Medulla oblongata (tissue), 1 donor: ENCODE results near the gene PDCD1.
"Not testable (repeated sequence)": the region's sequence is repeated elsewhere in the genome, so short reads cannot be mapped to it uniquely, and the experiment has no call there.

Experiments used
- DNase-seq: peaks from one replicate; pipeline ENCODE4 v3.0.0-alpha.2; 2015; ENCODE audit errors: extremely low spot score

The PDCD1 gene

DNA sequence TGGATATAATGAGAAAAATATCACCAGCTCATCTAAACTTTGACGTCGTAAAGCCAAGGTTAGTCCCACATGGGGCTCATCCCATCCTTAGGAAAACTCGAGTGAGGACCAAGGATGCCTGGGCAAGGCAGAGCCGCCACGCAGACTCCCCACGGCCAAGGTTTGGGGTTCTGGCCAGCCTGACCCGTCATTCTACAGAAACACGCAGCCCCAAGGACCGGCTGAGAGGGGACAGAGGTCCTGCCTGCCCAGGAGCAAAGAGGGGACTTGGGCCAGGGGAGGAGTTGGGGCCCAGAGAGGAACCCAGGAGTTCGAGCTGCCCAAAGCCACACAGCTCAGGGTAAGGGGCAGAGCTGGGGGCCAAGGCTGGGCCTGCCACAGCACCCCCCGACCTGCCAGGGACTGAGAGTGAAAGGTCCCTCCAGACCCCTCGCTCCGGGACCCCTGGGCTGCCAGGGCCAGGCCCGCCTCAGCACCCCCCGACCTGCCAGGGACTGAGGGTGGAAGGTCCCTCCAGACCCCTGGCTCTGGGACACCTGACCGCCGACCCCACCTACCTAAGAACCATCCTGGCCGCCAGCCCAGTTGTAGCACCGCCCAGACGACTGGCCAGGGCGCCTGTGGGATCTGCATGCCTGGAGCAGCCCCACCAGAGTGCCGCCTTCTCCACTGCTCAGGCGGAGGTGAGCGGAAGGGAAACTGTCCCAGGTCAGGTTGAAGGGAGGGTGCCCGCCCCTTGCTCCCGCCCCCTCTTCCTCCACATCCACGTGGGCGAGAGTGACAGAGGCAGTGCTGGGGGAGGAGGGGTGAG, at the start of gene PDCD1:
TSS of gene PDCD1 (minus strand) at position 689 of the 811 bp plus-strand sequence. CDS start at position 633, 56 bp downstream.
- no peak for DNase-seq

DNA sequence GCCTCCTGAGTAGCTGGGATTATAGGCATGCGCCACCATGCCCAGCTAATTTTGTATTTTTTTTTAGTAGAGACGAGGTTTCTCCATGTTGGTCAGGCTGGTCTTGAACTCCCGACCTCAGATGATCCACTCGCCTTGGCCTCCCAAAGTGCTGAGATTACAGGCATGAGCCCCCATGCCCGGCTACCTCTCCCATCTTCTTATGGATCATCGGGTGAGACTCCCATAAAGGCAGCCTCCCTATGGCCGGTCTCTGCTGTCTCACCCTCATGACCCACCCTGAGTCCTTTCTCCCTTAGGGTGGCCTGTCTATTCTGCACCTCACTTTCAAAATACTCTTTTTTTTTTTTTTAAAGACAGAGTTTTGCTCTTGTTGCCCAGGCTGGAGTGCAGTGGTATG, 49.1 kb upstream of the PDCD1 start:
- not testable (repeated sequence) for DNase-seq

DNA sequence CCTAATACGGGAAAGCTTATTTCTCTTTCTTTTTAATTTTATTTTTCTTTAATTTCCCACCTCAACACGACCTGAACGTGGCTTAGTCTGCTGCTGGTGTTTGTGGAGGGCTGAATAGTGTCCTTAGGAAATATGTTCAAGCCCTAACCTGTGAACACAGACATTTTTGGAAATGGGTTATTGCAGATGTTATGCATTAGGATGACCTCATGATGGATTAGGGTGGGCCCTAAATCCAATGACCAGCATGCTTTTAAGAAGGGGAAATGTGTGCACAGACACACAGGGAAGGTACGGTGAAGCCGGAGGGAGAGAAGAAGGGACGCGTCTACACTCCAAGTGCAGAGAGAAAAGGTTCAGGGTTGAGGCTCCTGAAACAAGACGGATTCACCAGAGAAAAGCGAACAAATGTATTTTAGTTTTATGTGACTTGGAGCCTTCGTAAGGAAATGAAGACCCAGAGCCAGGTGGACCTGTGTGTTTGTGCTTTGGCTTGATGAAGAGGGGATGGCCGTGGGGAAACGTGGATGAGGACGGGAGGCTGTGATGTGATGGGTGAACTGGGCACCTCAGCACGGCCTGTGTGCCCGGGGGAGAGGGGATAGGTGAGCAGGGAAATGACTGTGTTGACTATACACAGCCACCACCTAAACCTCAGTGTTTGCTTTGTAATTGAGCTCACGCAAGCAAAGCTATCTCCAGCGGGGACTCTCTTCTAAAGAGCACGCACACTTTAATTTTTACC, 48.3 kb upstream of the PDCD1 start:
- DNase-seq, result no peak

DNA sequence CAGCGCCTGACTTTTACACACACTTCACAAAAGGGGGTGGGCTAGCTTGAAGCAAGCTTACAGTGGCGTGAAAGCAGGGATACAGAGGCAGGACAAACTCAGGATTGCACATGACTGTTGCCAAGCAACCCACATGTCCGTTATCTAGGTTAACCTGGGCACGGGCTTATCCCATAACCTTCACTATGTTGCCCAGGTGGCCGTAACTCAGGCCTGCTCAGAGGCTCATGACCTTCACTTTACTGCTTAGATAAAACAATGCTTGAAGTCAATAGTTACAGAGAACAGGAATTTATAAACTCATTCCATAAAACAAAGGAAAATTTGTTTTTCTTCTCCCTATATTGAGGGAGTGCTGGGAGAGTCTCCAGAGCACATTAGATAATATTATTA, 47.7 kb upstream of the PDCD1 start:
- DNase-seq, result not testable (repeated sequence)

DNA sequence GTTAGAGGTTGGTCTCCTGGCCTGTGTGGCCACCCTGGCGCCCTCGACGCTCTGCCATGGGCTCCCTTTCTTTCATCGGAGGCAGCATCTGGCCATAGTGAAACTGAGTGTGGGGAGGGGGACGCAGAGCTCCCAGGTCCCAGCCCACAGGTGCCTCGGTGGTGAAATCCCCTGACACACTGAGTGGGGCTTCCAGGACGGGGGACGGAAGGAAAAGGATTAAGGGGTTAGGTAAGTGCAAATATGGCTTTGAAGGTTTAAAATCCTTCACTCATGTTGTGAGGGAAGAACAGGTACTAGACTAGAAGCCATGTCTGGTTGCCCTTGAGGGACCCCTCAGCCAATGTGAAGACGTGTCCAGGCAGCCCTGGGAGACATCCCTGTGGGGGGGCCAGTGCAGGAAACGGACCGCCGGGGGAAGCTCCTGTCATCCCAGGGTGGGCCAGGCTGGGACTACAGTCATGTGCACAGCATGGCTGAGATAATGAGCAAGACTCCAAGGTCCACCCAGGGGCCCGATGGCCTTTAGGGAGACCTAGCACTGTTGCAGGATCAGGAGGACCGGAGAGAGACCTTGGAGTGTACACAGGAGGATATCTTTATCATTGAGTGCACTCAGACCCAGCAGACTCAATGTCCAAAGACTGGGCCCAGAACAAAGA, 47.2 kb upstream of the PDCD1 start:
- no peak for DNase-seq

DNA sequence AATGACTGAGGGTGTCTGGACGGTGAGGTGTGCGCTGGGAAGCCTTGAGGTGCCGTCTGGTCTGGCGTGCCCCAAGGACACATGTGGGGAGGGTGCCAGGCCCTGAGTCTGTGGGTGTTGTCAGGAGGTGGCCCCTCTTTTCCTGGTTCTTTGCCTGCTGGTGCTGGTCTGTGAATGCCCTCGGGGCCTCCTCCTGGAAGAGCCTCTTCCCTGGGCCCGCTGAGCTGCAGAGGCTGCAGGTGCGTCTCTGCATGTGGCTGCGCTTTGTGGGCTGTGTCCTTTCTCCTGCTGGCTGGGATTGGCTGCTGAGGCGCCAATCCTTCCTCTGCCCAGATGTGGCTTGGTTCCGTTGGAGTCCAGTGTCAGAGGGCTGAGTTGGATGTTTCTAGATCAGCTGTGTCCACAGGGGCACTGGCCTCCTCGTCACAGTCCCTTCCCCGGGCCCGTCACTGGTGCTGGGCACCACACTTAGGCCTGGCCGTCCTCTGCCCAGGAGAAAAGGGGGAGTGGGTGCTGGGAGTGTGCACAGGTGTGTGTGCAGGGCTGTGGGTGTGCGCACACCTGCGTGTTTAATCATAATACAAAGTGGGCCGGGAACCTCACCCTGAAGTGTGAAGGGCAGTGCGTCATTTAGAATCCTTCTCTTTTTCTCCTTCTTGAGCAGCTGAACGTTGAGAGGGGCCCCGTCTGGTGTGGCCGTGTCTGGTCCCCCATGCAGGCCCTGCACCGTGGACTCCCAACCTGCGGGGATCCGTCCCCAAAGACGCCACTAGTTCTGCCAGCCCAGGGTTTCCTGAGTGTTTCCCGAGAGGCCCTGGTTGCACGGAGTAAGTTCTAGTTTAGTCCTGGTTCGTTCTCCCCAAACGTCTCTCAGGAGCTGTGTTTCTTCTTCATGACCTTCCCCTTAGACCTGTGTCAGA, 46.4 kb upstream of the PDCD1 start:
- no peak for DNase-seq

DNA sequence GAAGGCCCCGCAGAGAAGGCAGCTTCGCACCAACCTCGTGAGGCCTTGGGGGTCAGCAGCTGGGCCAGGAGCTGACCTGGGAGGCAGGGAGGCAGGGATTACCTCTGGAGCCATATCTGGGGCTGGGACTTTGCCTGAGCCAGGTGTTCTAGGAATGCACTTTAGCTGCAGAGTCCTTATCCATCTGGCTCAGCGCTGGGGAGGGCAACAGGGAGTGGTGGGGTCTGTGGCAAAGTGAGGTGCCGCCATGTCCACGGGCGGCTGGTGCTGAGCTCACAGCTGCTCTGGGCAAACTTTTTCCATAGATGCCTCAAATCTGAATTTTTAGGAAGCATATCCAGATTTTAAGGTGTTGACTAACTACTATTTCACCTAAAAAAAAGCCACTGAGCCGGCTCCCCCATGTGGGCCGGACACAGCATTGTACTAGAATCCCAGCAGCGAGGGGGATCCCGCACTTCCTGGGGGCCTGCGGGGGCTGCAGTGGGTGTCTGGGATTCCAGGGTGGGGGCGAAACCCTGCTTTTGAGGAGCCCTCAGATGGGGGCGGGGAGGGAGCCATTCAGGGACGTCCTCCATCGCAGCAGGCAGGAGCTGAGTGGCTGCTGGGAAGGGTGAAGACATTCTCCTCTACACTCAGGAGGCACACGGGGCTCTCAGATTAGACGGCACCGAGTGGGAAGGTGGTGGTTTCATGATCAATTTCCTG, 45.5 kb upstream of the PDCD1 start:
- DNase-seq, result no peak

DNA sequence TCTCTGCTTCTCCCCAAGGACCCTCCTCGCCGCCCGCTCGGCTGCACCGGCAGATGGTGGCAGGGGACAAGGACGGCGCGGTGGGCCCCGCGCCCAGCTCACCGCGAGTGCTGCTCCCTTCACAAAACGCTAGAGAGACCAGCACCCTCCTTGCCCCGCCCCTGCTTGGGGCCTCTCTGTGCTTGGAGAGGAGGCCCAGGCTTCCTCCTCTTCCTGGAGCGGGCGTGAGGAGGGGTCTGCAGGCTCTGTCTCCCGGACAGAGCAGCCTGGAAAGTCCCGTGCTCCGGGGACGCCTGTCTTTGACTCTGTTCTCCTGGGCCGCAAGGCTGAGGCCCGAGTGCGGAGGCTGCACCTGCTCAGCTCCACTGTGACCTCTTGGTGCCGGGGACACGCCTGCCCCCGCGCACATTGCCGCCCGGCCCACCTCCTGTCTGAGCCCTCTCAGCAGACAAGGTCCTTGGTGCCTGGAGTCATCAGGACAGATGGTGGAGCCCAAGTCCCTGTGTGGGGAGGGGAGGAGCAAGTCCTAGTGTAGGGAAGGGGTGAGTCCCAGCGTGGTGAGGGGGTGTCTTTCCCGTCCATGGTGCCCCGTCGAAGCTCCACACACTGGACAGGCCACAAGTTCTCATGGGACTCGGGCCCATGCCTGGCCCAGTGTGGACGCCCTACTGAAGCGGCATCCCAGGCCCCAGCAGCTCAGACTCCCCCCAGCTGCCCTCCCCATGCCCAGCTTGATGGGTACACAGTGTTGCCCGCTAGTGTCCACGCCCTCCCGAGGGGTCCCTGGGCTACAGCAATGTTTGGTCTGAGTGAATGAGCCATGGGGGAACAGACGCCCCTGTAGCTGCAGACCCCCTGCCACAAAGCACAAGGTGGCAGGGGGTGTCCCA, 44.7 kb upstream of the PDCD1 start:
- no peak for DNase-seq

DNA sequence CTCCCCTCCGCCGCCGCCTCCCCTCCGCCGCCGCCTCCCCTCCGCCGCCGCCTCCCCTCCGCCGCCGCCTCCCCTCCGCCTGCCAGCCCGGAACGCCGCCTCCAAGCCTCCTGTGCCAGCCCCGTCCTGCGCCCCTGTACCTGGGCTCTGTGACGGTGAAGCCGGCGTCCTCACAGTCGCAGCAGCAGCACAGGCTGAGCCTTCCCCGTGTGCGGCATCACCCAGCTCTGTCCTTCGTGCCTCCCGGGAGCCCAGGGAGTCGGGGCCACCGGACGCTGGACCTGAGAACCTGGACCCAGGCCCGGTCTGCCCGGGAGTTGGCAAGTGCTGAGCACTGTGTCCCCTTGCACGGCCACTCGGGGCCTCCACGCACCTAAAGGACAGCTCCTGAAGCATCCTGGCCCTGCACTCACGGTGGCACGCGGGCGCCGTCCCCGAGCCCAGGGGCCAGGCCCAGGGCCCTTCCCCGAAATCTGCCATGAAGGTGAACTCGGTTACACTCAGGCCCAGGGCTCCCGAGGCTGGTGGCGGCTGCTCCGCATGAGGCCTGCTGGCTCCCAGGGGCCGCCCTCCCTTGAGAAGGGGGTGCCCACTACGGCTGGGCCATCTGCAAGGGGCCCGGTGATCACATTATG, 43.8 kb upstream of the PDCD1 start:
- DNase-seq, result no peak

DNA sequence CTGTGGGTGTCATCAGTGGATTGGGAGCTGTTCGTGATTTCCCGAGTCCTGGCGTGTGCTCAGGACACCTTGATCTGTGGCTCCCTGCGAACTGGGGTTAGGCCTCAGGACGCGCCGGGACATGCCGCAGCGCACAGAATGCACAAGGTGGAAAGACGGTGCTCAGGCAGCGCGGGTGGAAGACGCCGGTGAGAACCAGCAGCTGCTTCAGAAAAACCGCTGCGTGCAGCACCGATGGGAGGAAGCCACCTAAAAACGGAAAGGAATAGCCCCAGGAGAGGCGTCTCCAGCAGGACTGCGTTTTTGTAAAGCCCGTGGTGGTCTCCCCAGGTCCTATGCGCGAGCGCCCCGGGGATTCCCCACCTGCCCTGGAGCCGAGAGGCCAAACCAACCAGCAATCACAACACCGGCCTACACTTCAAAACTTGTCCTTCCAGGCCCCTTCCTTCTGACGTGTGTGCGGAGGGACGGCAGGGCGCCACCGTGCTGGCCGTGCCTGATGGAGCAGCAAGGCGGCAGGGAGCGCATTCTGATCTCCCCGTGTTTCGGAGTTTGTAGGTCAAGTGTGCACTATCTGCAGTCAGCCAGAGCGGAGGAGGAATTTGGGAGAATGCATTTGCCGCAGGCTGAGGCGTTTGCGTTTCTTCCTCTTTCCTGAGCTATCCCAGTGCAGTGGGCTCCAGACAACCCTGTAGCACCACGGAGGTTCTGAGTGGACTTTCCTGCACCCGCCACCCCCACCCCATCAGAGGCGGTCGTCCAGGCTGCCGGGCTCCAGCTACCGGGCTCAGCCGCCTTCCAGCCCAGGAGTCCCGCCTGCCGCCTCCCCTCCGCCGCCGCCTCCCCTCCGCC, 43.0 kb upstream of the PDCD1 start:
- no peak for DNase-seq

DNA sequence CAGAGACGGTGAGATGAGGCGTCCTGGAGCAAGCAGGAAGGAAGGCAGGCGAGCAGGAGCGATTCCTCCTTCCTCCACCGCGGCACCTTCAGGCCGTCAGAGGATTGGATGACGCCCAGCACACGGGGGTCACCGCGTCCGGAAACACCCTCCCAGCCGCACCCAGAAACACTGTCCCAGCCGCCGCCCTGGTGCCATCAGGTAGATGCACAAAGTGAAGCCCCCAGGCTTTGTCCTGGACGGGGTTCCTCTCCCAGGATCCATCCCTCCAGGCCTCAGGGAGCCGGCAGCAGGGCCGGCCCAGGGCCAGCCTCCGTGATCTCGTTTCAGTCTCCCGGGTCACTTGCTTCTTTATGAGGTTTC, 42.3 kb upstream of the PDCD1 start:
- no peak for DNase-seq

DNA sequence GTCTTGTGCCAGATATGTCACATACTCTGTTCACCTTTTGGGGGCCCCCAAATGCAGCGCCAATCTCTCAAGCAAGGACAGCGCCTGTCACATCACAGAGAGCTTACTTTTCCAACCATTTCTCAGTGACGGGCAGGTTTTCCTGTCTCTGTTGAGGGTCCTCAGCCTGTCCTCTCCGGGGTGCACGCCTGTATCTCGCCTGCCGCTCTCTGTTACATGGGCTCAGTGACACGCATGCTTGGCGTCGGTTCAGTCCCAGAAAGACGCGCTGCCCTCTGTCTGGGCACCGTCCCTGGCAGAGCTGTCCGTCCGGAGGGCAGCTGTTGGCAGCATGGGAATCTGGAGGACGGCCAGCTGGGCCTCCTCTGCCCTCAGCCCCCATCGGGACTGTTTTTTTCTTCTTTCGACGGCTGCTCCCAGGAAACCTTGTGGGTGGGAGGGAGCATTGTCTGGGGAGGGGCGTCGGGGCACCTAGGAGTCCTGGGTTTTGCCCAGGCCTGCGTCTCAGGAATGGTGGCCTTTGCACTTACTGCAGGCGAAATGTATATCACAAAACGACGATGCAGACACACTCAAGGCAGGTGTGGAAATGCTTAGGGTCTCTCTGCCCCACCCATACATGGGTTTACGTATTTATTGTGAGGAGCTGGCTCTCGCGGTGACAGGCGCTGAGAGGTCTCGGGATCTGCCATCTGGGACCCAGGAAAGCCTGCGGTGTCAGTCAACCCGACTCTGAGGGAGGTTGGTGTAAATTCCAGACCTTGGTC, 41.7 kb upstream of the PDCD1 start:
- DNase-seq, result no peak

DNA sequence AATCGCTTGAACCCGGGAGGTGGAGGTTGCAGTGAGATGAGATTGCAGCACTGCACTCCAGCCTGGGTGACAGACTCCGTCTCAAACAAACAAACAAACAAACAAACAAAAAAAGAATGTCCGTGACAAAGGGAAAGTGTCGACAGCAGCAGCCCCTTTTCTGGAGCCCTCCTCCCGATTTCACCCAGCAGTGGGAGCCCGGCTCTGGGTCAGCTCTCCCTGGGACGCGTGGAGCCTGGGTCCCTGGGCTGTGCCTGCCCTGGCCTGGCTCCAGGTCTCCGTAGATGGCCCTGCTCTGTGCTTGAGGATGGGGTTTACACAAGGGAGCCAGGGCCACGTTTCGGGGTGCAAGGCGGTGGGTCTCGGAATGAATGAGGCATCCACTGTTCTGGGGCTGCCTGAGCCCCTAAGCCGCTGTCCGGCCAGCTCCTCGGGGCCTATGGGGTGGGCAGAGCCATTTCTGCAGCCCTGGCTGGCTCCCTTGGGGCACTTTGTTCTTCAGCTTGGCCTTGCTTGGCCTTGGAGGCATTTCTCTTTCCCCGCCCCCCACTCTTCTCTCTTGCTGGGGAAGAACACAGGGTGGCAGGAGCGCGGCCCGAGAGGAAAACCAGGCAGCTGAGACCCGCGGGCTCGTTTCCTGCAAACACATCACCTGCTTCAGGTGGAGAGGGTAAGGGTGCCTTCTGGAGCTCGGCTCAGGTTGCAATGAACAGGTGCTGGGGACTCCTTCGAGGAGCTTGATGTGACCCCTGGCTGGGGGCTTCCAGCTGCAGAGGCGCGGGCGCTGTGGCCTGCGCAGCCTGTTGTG, 40.0 kb upstream of the PDCD1 start:
- no peak for DNase-seq

DNA sequence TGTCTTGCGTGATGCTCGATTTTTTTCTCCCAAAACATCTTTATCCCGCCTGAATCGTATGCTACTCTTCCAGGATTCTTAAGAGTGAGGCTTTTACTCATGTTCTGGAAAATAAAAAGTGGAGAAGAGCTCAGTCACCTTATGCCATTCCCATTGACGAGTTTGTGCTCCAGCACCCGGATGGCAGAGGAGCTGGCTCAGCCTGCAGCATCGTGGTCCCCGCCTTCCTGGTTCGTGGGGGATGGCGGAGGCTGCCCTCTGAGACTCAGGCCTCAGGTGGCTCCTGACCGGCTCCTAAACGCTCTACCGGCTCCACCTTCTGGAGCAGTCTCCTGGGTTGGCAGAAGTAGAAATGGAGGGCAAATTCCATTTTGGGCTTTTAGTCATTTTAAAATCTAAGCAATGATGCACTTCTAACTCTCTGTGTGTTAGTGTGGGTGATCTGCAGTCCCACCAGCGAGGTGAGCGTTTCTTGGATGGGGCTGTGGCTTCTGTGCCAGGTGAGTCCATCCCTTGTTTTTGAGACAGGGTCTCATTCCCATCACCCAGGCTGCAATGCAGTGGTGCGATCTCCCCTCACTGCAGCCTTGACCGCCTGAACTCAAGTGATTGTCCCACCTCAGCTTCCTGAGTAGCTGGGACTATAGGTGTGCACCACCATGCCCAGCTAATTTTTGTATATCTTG, 38.7 kb upstream of the PDCD1 start:
- DNase-seq, result no peak

DNA sequence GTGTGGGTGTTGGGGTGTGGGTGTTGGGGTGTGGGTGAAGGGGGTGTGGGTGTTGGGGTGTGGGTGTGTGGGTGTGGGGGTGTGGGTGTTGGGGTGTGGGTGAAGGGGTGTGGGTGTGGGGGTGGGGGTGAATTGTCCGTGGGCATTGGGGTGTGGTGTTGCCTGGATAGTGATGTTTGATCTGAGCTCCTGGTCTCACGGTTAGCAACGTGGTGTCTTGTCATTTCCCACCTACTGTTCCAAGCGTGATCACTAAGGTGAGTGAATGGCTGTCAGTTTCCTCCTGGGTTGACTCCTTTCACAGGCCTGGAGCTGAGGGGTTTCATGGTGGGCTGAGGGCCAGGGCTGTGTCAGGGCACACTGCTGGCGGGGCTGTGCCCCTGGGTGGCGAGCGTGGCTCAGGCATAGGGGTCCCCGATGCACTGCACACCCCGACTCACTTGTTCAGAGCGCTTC, 38.1 kb upstream of the PDCD1 start:
- DNase-seq, result no peak
